ENCODE measurements around the gene RAPSN.

- TF ChIP-seq CTCF (conservative IDR thresholded peaks at IDR 0.05; ENCODE audit: low read length) (no peak), EZH2phosphoT487 (IDR thresholded peaks at IDR 0.05; ENCODE audit: borderline replicate concordance, low read depth, low read length) (no peak)
These were observed 57.8 kb downstream of the RAPSN start for GRCh38 chr11:47391077-47391583.
